Adrenal gland (tissue), 5 donors: Measurements from ENCODE around the gene ABCA13.

Experiments used
- CTCF ChIP-seq, 6 experiments: fragments of 450-650 bp in 4 of 6; fragments of 200-600 bp in 2 of 6; sonication (generic) in 1 of 6; IDR thresholded peaks; 1 replicate in 5 of 6; 2 replicates in 1 of 6; pipeline versions ENCODE4 v1.5.1 to v1.8.0; 2016 to 2021; ENCODE audit warnings: antibody characterized with exemption in 6 of 6, mild to moderate bottlenecking in 2 of 6, moderate library complexity in 1 of 6
- POLR2A ChIP-seq, 2 donors: fragments of 450-650 bp; IDR thresholded peaks; one replicate each; pipeline ENCODE4 v1.6.1; 2017; ENCODE audit warnings: antibody characterized with exemption in 2 of 2, mild to moderate bottlenecking in 2 of 2, moderate library complexity in 1 of 2
- donor health status: DM: no; HTN: no; CAD: no.

DNA sequence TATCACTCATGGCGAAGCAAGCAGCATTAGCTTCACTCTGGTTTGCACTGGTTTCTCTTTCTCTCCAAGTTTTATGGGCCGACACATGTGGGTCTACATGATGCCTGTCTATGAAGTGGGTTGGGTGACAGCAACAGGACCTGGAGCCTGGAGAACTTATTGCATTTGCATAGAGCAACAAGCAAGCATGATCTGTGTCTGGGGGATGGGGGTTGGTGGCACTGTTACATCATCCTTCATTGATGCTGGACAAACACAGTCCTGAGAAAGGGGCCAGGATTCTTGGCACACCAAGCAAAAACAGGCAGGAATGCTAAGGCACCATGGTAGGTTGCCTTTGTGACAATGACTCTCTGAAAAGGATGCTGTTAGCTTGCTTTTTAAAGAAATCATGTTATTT, 486.9 kb downstream of the ABCA13 start:
- no peak for TF ChIP-seq POLR2A (IDR thresholded peaks at IDR 0.05)
- no peak for TF ChIP-seq CTCF (IDR thresholded peaks at IDR 0.05)
